ENCODE results near the gene PICK1.

GRCh38 chr22:38026130-38027111 lies 30.8 kb upstream of the PICK1 start:
- no peak for TF ChIP-seq CTCF (IDR thresholded peaks at IDR 0.05)
- no peak for TF ChIP-seq ZFX (IDR thresholded peaks at IDR 0.05; ENCODE audit: borderline replicate concordance)

Data from 22Rv1 (cell line).